Activated CD8-positive, alpha-beta memory T cell treated with anti-CD3 and anti-CD28 coated beads for 1 hour (primary cell): ENCODE results near the gene NCOA1.
"Not testable (repeated sequence)": the region's sequence is repeated elsewhere in the genome, so short reads cannot be mapped to it uniquely, and the experiment has no call there.

Experiments used
- DNase-seq, 2 donors: peaks; one replicate each; pipeline ENCODE4 v3.0.0-alpha.2; 2020; ENCODE audit warnings: low read depth in 1 of 2; ENCODE audit errors: extremely low read depth in 1 of 2

The NCOA1 gene

GRCh38 chr2:24771764-24772586, 280.9 kb downstream of the NCOA1 start:
- no peak for DNase-seq

- DNase-seq: no peak
Observed at GRCh38 chr2:24774373-24774772, 283.3 kb downstream of the NCOA1 start.

- DNase-seq: no peak
Observed at GRCh38 chr2:24779116-24779515, 288.1 kb downstream of the NCOA1 start.

- DNase-seq: no peak
Observed at GRCh38 chr2:24783641-24784040, 292.6 kb downstream of the NCOA1 start.

GRCh38 chr2:24785671-24786321, 294.7 kb downstream of the NCOA1 start:
- DNase-seq: no peak

- no peak for DNase-seq
Observed at GRCh38 chr2:24787532-24787931, 296.5 kb downstream of the NCOA1 start.

- no peak for DNase-seq
Observed at GRCh38 chr2:24788816-24789215, 297.8 kb downstream of the NCOA1 start.

GRCh38 chr2:24791452-24791851, 300.4 kb downstream of the NCOA1 start:
- no peak for DNase-seq

GRCh38 chr2:24792542-24792873, 301.5 kb downstream of the NCOA1 start:
- no peak for DNase-seq

GRCh38 chr2:24792874-24793760, 302.1 kb downstream of the NCOA1 start, which contains the start of the genes CENPO and PTRHD1:
CENPO (plus strand) TSS chr2:24793425; CDS start chr2:24793920, 495 bp downstream.
PTRHD1 (minus strand) TSS chr2:24793391; CDS start chr2:24793377, 14 bp downstream.
- DNase-seq: peak; percentile 84 to 91

GRCh38 chr2:24793761-24794435, 302.8 kb downstream of the NCOA1 start:
- no peak for DNase-seq

GRCh38 chr2:24797644-24798043, 306.6 kb downstream of the NCOA1 start:
- no peak for DNase-seq

GRCh38 chr2:24800487-24800886, 309.4 kb downstream of the NCOA1 start:
- not testable (repeated sequence) for DNase-seq

- DNase-seq: not testable (repeated sequence)
Observed at GRCh38 chr2:24805811-24806660, 315.0 kb downstream of the NCOA1 start.

- DNase-seq: no peak
Observed at GRCh38 chr2:24806661-24807036, 315.6 kb downstream of the NCOA1 start.

- no peak for DNase-seq
Observed at GRCh38 chr2:24809316-24810007, 318.4 kb downstream of the NCOA1 start.

- DNase-seq: no peak
Observed at GRCh38 chr2:24813691-24814137, 322.7 kb downstream of the NCOA1 start.

GRCh38 chr2:24814516-24814915, 323.5 kb downstream of the NCOA1 start:
- DNase-seq: no peak

- no peak for DNase-seq
Observed at GRCh38 chr2:24815171-24815570, 324.1 kb downstream of the NCOA1 start.
